LNCaP clone FGC (cell line): ENCODE data around the gene C3.
"Not testable (repeated sequence)": the region's sequence is repeated elsewhere in the genome, so short reads cannot be mapped to it uniquely, and the experiment has no call there.

Experiments
- DNase-seq: peaks from one replicate; pipeline ENCODE4 v3.0.0-alpha.2; 2011; ENCODE audit warnings: low read depth
- H3K4me3 ChIP-seq: 2 replicates; pipeline ENCODE4 v1.5.1; 2011; ENCODE audit warnings: mild to moderate bottlenecking, low read depth, low read length, control low read depth
- CTCF ChIP-seq: IDR thresholded peaks from 2 replicates; pipeline ENCODE4 v1.5.1; 2012; ENCODE audit warnings: mild to moderate bottlenecking; ENCODE audit not compliant: control insufficient read depth, insufficient read depth; ENCODE audit errors: extremely low read depth

Gene C3

GRCh38 chr19:6711605-6712004 is 8.8 kb downstream of the C3 start:
- no peak overlapping the region for H3K4me3 ChIP-seq
- no peak for DNase-seq
- no peak for TF ChIP-seq CTCF

DNA sequence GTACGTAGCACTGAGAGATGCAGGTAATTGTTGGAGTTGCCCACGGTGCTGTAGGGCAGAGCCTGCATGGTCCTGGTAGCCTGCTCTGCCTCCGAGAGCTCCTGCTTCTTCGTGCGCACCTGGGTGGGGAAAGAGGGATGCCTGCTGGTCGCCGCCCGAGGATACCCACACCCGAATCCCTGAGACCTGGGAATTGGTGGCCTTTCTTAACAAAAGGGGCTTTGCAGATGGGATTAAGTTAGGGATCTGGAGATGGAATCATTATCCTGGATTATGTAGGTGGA is 9.4 kb downstream of the C3 start:
- no peak for TF ChIP-seq CTCF
- DNase-seq = no peak
- H3K4me3 ChIP-seq = no peak overlapping the region

DNA sequence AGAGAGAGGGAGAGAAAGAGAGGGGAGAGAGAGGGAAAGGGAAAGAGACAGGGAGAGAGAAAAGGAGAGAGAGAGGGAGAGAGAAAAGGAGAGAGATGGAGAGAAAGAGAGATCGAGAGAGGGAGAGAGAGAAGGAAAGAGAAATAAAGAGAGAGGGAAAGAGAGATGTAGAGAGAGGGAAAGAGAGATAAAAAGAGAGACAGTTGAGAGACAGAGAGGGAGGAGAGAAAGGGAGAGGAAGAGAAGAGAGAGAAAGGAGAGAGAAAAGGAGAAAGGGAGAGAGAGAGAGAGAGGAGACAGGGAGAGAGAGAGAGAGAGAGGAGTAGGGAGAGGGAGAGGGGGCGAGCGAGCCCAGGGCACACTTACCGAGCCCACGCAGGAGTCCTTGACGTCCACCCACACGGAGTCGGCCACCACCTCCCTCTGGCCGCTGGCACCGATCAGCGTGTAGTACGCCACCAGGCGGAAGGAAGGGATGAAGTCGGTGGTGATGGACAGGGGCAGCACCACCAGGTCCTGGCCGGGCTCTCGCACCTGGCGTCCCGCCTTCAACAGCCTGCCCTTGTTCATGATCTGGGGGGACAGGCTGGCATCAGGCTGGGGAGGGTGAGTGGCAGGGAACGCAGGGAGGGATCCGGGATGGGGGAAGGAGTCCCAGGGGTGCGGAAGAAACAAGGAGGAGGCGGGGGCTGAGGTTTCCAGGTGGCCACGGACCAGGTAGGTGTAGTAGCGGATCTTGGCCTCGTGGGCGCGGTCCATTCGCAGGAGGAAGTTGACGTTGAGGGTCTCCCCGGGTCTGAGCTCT is 10.0 kb downstream of the C3 start:
- no peak for DNase-seq
- no peak overlapping the region for H3K4me3 ChIP-seq
- TF ChIP-seq CTCF = 0 out of 2 replicates have a peak, but pooled peaks have one; percentile 23

DNA sequence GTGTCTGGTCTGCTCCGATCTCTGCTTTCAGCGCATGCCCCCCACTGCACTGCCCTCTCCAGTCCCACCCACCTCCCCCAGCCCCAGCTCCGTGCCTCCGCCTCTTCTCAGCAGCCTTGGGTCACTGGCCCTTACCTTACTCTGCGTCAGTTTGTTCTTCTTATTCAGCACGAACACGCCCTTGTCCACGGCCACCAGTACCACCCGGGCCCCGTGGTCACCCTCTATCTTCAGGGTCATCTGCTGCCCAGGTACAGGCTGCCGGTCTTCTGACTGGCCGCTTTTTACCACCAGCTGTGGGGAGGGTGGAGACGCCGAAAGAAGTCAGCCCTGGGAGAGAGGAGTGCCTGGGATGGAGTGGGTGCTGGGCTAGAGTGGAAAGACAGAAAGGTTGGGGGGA is 10.9 kb downstream of the C3 start:
- no peak for DNase-seq
- H3K4me3 ChIP-seq = no peak overlapping the region
- TF ChIP-seq CTCF = no peak

GRCh38 chr19:6708913-6709312 is 11.5 kb downstream of the C3 start:
- not testable (repeated sequence) for DNase-seq, H3K4me3 ChIP-seq

- TF ChIP-seq CTCF = no peak
- H3K4me3 ChIP-seq = no peak overlapping the region
- DNase-seq = no peak
Observed at GRCh38 chr19:6708346-6708745, 12.1 kb downstream of the C3 start.

DNA sequence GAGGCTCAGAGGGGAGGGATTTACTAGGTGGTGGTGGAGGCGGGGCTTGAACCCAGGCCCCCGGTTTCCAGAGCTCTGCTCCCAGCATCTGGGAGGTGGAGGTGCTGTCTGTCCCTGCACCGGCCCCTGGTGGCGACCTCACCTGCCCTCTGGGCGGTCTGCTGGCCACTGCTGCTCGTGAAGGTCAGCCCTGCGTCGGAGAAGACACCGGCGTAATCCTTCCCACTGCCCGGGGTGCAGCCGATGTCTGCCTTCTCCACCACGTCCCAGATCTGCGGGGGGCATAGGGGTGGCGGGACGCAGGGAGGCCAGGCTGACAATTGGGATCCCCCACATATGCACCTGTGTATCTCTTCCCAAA is 12.8 kb downstream of the C3 start:
- no peak for DNase-seq
- no peak overlapping the region for H3K4me3 ChIP-seq
- no peak for TF ChIP-seq CTCF
